SK-N-SH (cell line): Measurements from ENCODE around the gene PFDN1. TPM values are rescaled to one million over a fixed set of nuclear protein-coding genes. Genes with fewer than 3 reads are reported as not detected.

Source experiments
- CTCF ChIA-PET: fragments of 300-600, 350-600 bp; formaldehyde crosslinking; extraction: SDS; loops from one replicate; lab custom pipeline; 2021; lab: Yijun Ruan, JAX
- POLR2A ChIA-PET: fragments of 350-600 bp; sonication (Branson Sonifier 250); formaldehyde crosslinking; extraction: SDS; loops from one replicate; lab custom pipeline; 2020; ENCODE audit warnings: antibody characterized with exemption, inconsistent platforms; lab: Yijun Ruan, JAX
- DNase-seq: peaks from one replicate; pipeline ENCODE4 v3.0.0; 2012
- H2AFZ ChIP-seq: fragments of 200-600 bp; sonication (generic); 2 replicates; pipeline ENCODE4 v1.8.1; 2016; ENCODE audit warnings: antibody characterized with exemption, mild to moderate bottlenecking, low read depth
- H3F3A ChIP-seq: fragments of 200-600 bp; sonication (generic); replicated peaks from 2 replicates; pipeline ENCODE3; 2016; ENCODE audit warnings: antibody characterized with exemption, mild to moderate bottlenecking; ENCODE audit not compliant: insufficient read depth
- H3K27ac ChIP-seq, 2 experiments: fragments of 200-500 bp in 1 of 2; fragments of 200-600 bp in 1 of 2; sonication (Bioruptor generic) in 1 of 2; sonication (generic), shearing (Covaris generic) in 1 of 2; 2 replicates each; pipeline versions ENCODE4 v1.5.1 to v1.6.1; 2014 to 2016; ENCODE audit warnings: low read depth in 2 of 2, inconsistent platforms in 1 of 2, low read length in 1 of 2, mild to moderate bottlenecking in 1 of 2, mixed read lengths in 1 of 2
- H3K27me3 ChIP-seq: fragments of 200-600 bp; sonication (generic), shearing (Covaris generic); 2 replicates; pipeline ENCODE4 v1.6.1; 2016; ENCODE audit warnings: mixed run types; ENCODE audit not compliant: insufficient read depth
- H3K36me3 ChIP-seq, 2 experiments: fragments of 200-500 bp in 1 of 2; fragments of 200-600 bp in 1 of 2; sonication (Bioruptor generic) in 1 of 2; sonication (generic) in 1 of 2; replicated peaks in 1 of 2; 2 replicates each; pipeline versions ENCODE3 to v1.5.1; 2014 to 2016; ENCODE audit warnings: low read length in 1 of 2, mild to moderate bottlenecking in 1 of 2; ENCODE audit not compliant: insufficient read depth in 2 of 2, control insufficient read depth in 1 of 2
- H3K4me1 ChIP-seq, 2 experiments: fragments of 200-500 bp in 1 of 2; fragments of 200-600 bp in 1 of 2; sonication (Bioruptor generic) in 1 of 2; sonication (generic), shearing (Covaris generic) in 1 of 2; 2 replicates each; pipeline versions ENCODE4 v1.5.1 to v1.6.1; 2014 to 2016; ENCODE audit warnings: low read depth in 1 of 2, low read length in 1 of 2, mixed run types in 1 of 2; ENCODE audit not compliant: insufficient read depth in 2 of 2, control insufficient read depth in 1 of 2
- H3K4me2 ChIP-seq: fragments of 200-600 bp; sonication (generic), shearing (Covaris generic); 2 replicates; pipeline ENCODE4 v1.6.1; 2017; ENCODE audit warnings: mixed run types
- H3K4me3 ChIP-seq, 2 experiments: fragments of 200-500 bp in 1 of 2; fragments of 200-600 bp in 1 of 2; sonication (Bioruptor generic) in 1 of 2; sonication (generic), shearing (Covaris generic) in 1 of 2; 2 replicates each; pipeline versions ENCODE4 v1.5.1 to v1.8.1; 2014 to 2016; ENCODE audit warnings: low read depth in 2 of 2, inconsistent platforms in 1 of 2, low read length in 1 of 2, mild to moderate bottlenecking in 1 of 2, mixed read lengths in 1 of 2, moderate library complexity in 1 of 2
- H3K79me2 ChIP-seq: fragments of 200-600 bp; sonication (generic); 2 replicates; pipeline ENCODE4 v1.8.1; 2017; ENCODE audit warnings: mild to moderate bottlenecking; ENCODE audit not compliant: insufficient read depth
- H3K9ac ChIP-seq: fragments of 200-600 bp; sonication (generic); 2 replicates; pipeline ENCODE4 v1.6.1; 2017; ENCODE audit warnings: mixed run types
- H3K9me2 ChIP-seq: fragments of 200-600 bp; sonication (generic); 2 replicates; pipeline ENCODE4 v1.6.1; 2017; ENCODE audit warnings: mixed run types
- H3K9me3 ChIP-seq: fragments of 200-600 bp; sonication (generic); 2 replicates; pipeline ENCODE4 v1.6.1; 2017; ENCODE audit warnings: mixed run types, mild to moderate bottlenecking, moderate library complexity
- H4K20me1 ChIP-seq: fragments of 200-600 bp; sonication (generic); 2 replicates; pipeline ENCODE4 v1.6.1; 2017; ENCODE audit warnings: mild to moderate bottlenecking, mixed run types; ENCODE audit not compliant: insufficient read depth
- CTCF ChIP-seq: fragments of 200-600 bp; sonication (generic); IDR thresholded peaks from 2 replicates; pipeline ENCODE4 v1.6.1; 2017; ENCODE audit warnings: antibody characterized with exemption, mild to moderate bottlenecking, moderate library complexity
- ELF1 ChIP-seq: IDR thresholded peaks from 2 replicates; pipeline ENCODE4 v1.4.0; 2012
- EZH2phosphoT487 ChIP-seq: fragments of 200-600 bp; sonication (generic); IDR thresholded peaks from 2 replicates; pipeline ENCODE4 v1.6.1; 2017; ENCODE audit warnings: low read depth, mixed run types, mild to moderate bottlenecking, antibody characterized with exemption, moderate library complexity, borderline replicate concordance
- MXI1 ChIP-seq: IDR thresholded peaks from 2 replicates; pipeline ENCODE4 v1.6.1; 2012; ENCODE audit warnings: mild to moderate bottlenecking, low read depth, low read length, improper control_type of control experiment
- NFIC ChIP-seq: IDR thresholded peaks from 2 replicates; pipeline ENCODE4 v1.4.0; 2012; ENCODE audit warnings: borderline replicate concordance
- PBX3 ChIP-seq: IDR thresholded peaks from 2 replicates; pipeline ENCODE4; 2012
- POLR2AphosphoS5 ChIP-seq: IDR thresholded peaks from 2 replicates; pipeline ENCODE4 v1.6.1; 2012; ENCODE audit warnings: low read depth, low read length
- RCOR1 ChIP-seq: fragments of 150-350 bp; IDR thresholded peaks from 2 replicates; pipeline ENCODE4 v1.6.1; 2017; ENCODE audit warnings: antibody characterized with exemption, low read length
- SIN3A ChIP-seq: IDR thresholded peaks from 2 replicates; pipeline ENCODE4 v1.6.1; 2012; ENCODE audit warnings: low read depth, mild to moderate bottlenecking, low read length, moderate library complexity, borderline replicate concordance
- SMC3 ChIP-seq: IDR thresholded peaks from 2 replicates; pipeline ENCODE4 v1.6.1; 2012; ENCODE audit warnings: low read depth, low read length, improper control_type of control experiment
- TAF1 ChIP-seq: IDR thresholded peaks from 2 replicates; pipeline ENCODE4 v1.6.1; 2012; ENCODE audit warnings: low read depth, mild to moderate bottlenecking, low read length, moderate library complexity, borderline replicate concordance
- YY1 ChIP-seq: IDR thresholded peaks from 2 replicates; pipeline ENCODE4 v1.4.0; 2012; ENCODE audit warnings: low read depth, mild to moderate bottlenecking
- WGBS: methylation state at CpG from one replicate; pipeline ENCODE4 v1.1.6; 2017; ENCODE audit warnings: low lambda C conversion rate; 5-methylcytosine and 5-hydroxymethylcytosine counted together
- polyA plus RNA-seq, 3 experiments: library from polyadenylated mRNA; depleted of rRNA; stranded (reverse); fragments of >200 nt; gene quantifications; 2 replicates each; pipeline ENCODE4 v1.2.3, GENCODE V29; 2012
- TF ChIP-seq, protein P1 (sequence below): IDR thresholded peaks from 2 replicates; pipeline ENCODE4 v1.4.0; 2012; ENCODE audit warnings: low read depth

Gene PFDN1
- polyA plus RNA-seq, 1 of the 3 experiments (the other 2 are of a cell fraction) = 55.2 TPM

GRCh38 chr5:140347360-140347759 lies 44.5 kb upstream of the PFDN1 start:
- H3K9ac ChIP-seq = no peak overlapping the region
- peak overlapping the region; percentile 94; the same call in 1 of the 2 replicates for H3K4me2 ChIP-seq
- 94% methylated on average over 2 of the region's 2 CpGs for WGBS
- peaks cover 17% of the 10 kb centered on the region for H4K20me1 ChIP-seq
- peaks cover 8% of the 10 kb centered on the region for H3F3A ChIP-seq
- TF ChIP-seq ELF1 (no peak), PBX3 (no peak), MXI1 (no peak), RCOR1 (no peak), YY1 (no peak)
- TF ChIP-seq, protein P1, sequence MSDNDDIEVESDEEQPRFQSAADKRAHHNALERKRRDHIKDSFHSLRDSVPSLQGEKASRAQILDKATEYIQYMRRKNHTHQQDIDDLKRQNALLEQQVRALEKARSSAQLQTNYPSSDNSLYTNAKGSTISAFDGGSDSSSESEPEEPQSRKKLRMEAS = no peak
- CTCF ChIA-PET = interaction anchor here (0.6 to 15.0 kb wide), 21 partner anchors 8 to 235 kb away, joined by 3 to 418 read pairs (median 6); partner anchors contain the start of gene PFDN1
- no peak overlapping the region for H2AFZ ChIP-seq
- H3K9me2 ChIP-seq = no peaks in the 10 kb centered on the region
- no peak for DNase-seq
- H3K4me1 ChIP-seq = peaks cover 12 to 25% of the 10 kb centered on the region in 2 experiments
- H3K4me3 ChIP-seq = no peak overlapping the region
- H3K9me3 ChIP-seq = no peaks in the 10 kb centered on the region
- peaks cover 40% of the 10 kb centered on the region for H3K79me2 ChIP-seq
- POLR2A ChIA-PET = no interaction called here
- H3K27me3 ChIP-seq = no peaks in the 10 kb centered on the region
- H3K27ac ChIP-seq = peak overlapping the region in 1 of 2 experiments; percentile 35; a peak in 1 of 4 replicates
- peaks cover 0 to 12% of the 10 kb centered on the region in 2 experiments for H3K36me3 ChIP-seq

DNA sequence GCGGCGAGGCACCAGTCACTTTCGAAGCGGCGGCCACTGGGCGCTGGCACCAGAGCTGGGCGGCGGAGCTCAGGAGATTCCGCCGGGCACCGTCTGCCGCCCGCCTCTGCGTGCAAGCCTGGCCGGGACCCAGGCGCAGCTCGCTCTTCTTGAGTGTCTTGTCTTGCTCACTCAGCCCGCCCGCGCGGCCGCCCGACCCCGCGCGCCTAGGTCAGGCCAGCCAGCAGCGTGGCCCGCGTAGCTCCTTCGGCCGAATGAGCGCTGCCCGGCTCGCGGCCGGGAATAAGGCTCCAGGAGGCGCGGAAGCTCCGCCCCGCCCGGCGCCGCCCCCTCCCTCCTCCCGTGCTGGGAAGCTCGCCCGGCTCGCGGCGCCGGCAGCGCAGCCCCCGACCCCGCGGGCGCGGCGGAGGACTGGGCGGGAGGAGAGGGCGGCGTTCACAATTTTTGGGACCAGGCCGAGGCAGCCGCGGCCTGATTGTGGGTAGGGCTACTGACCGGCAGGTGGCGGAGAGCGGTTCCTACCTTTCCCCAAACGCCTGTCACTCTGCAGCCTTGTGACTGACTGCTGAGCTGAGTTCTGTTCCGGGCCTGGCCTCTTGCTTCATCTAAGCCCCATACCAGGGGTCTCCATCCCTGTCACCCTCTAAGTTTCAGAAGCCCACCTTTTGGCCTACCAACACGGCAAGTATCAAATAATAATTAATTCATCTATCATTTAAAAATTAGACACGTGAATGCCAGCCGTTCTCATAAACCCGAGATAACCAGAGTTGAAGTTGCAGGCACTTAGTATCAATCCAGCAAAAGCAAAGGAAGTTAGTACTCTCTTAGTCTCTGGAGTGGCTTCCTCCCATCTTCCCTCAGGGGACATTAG lies 43.7 kb upstream of the PFDN1 start, which contains the start of gene HBEGF:
Gene HBEGF (minus strand): TSS at position 256 of the 874 bp plus-strand sequence. CDS start 275 bp downstream, outside the sequence.
- peak within 1 kb of the TSS; percentile 50 for H2AFZ ChIP-seq
- no peaks in the 10 kb centered on the region for H3K27me3 ChIP-seq
- H3K4me3 ChIP-seq = peak within 1 kb of the TSS; percentile 72 to 86
- peaks cover 17% of the 10 kb centered on the region for H4K20me1 ChIP-seq
- TF ChIP-seq, protein P1 = 0 out of 2 replicates have a peak, but pooled peaks have one; percentile 8
- TF ChIP-seq PBX3 (peak; percentile 57), CTCF (peak; percentile 43), EZH2phosphoT487 (no peak), TAF1 (peak; percentile 59; the same call in 1 of the 2 replicates), NFIC (0 out of 2 replicates have a peak, but pooled peaks have one; percentile 12), SIN3A (0 out of 2 replicates have a peak, but pooled peaks have one; percentile 16), SMC3 (no peak; the same call in 1 of the 2 replicates), POLR2AphosphoS5 (peak; percentile 72)
- H3K4me2 ChIP-seq = peak within 1 kb of the TSS; percentile 94
- peak; percentile 96 for DNase-seq
- H3K9ac ChIP-seq = peak within 1 kb of the TSS; percentile 87
- no peaks in the 10 kb centered on the region for H3K9me2 ChIP-seq
- CTCF ChIA-PET = interaction anchor here (0.6 to 15.0 kb wide), 37 partner anchors 8 to 379 kb away, joined by 3 to 418 read pairs (median 5); partner anchors contain the start of genes CYSTM1, PFDN1 and SRA1
- H3K9me3 ChIP-seq = no peaks in the 10 kb centered on the region
- H3K27ac ChIP-seq = peak within 1 kb of the TSS; percentile 55 to 75; a peak in 3 of 4 replicates
- peaks cover 12 to 32% of the 10 kb centered on the region in 2 experiments for H3K4me1 ChIP-seq
- 35% methylated on average over 6 of the region's 72 CpGs for WGBS
- peaks cover 48% of the 10 kb centered on the region for H3K79me2 ChIP-seq
- POLR2A ChIA-PET = interaction anchor here (0.8 to 2.3 kb wide), 8 partner anchors 8 to 172 kb away, joined by 3 to 13 read pairs (median 4); partner anchors contain the start of genes ANKHD1 and CYSTM1
- H3F3A ChIP-seq = peaks cover 8% of the 10 kb centered on the region
- H3K36me3 ChIP-seq = peaks cover 0 to 16% of the 10 kb centered on the region in 2 experiments
